Common myeloid progenitor, CD34-positive (primary cell): ENCODE data around the gene GBA3.

Source experiments
- CTCF ChIA-PET: fragments of 350-600 bp; sonication (Branson Sonifier 250); formaldehyde crosslinking; loops from one replicate; lab custom pipeline; 2021; ENCODE audit warnings: antibody characterized with exemption; lab: Charles Lee
- POLR2A ChIA-PET: fragments of 350-600 bp; sonication (Branson Sonifier 250); formaldehyde crosslinking; loops from one replicate; lab custom pipeline; 2021; ENCODE audit warnings: antibody characterized with exemption; lab: Charles Lee
- DNase-seq, 3 donors: peaks; one replicate each; pipeline versions ENCODE4 v3.0.0 to v3.0.0-alpha.2; 2013
- H3K27ac ChIP-seq, 2 experiments: 1 replicate in 1 of 2; 2 replicates in 1 of 2; pipeline ENCODE4 v1.7.0; 2013; ENCODE audit warnings: inconsistent platforms in 2 of 2, low read length in 2 of 2, mild to moderate bottlenecking in 2 of 2, low read depth in 1 of 2, moderate library complexity in 1 of 2; ENCODE audit not compliant: severe bottlenecking in 2 of 2, insufficient read depth in 1 of 2, poor library complexity in 1 of 2
- H3K27me3 ChIP-seq, 5 experiments: replicated peaks in 2 of 5; 1 replicate in 3 of 5; 2 replicates in 2 of 5; pipeline versions ENCODE4 v1.6.1 to v1.7.0; 2013; ENCODE audit warnings: low read length in 4 of 5, mild to moderate bottlenecking in 2 of 5, moderate library complexity in 2 of 5, inconsistent platforms in 1 of 5; ENCODE audit not compliant: insufficient read depth in 5 of 5, control insufficient read depth in 4 of 5
- H3K36me3 ChIP-seq, 4 experiments: 1 replicate in 2 of 4; 2 replicates in 2 of 4; pipeline versions ENCODE4 v1.6.1 to v1.7.0; 2013; ENCODE audit warnings: low read length in 3 of 4, control low read depth in 1 of 4, mild to moderate bottlenecking in 1 of 4; ENCODE audit not compliant: control insufficient read depth in 4 of 4, insufficient read depth in 4 of 4
- H3K4me1 ChIP-seq, 4 experiments: 1 replicate in 3 of 4; 2 replicates in 1 of 4; pipeline versions ENCODE4 v1.6.1 to v1.7.1; 2013; ENCODE audit warnings: low read length in 3 of 4, mild to moderate bottlenecking in 3 of 4, control low read depth in 1 of 4, inconsistent platforms in 1 of 4, moderate library complexity in 1 of 4; ENCODE audit not compliant: control insufficient read depth in 4 of 4, insufficient read depth in 4 of 4; ENCODE audit errors: control extremely low read depth in 1 of 4
- H3K4me3 ChIP-seq, 7 experiments: 1 replicate in 4 of 7; 2 replicates in 3 of 7; pipeline versions ENCODE4 v1.5.1 to v1.7.0; 2013; ENCODE audit warnings: mild to moderate bottlenecking in 7 of 7, low read length in 6 of 7, moderate library complexity in 6 of 7, inconsistent platforms in 2 of 7, low read depth in 2 of 7, control low read depth in 1 of 7; ENCODE audit not compliant: insufficient read depth in 4 of 7, control insufficient read depth in 1 of 7; ENCODE audit errors: extremely low read depth in 1 of 7
- H3K9me3 ChIP-seq, 5 experiments: 1 replicate in 4 of 5; 2 replicates in 1 of 5; pipeline versions ENCODE4 v1.6.1 to v1.7.1; 2013; ENCODE audit warnings: low read length in 4 of 5, mild to moderate bottlenecking in 2 of 5, inconsistent platforms in 1 of 5, low read depth in 1 of 5, moderate library complexity in 1 of 5; ENCODE audit not compliant: control insufficient read depth in 4 of 5, insufficient read depth in 2 of 5; ENCODE audit errors: control extremely low read depth in 1 of 5
- WGBS: methylation state at CpG from one replicate; pipeline ENCODE4 v1.1.5; 2013; ENCODE audit not compliant: insufficient coverage; 5-methylcytosine and 5-hydroxymethylcytosine counted together

The GBA3 gene

DNA sequence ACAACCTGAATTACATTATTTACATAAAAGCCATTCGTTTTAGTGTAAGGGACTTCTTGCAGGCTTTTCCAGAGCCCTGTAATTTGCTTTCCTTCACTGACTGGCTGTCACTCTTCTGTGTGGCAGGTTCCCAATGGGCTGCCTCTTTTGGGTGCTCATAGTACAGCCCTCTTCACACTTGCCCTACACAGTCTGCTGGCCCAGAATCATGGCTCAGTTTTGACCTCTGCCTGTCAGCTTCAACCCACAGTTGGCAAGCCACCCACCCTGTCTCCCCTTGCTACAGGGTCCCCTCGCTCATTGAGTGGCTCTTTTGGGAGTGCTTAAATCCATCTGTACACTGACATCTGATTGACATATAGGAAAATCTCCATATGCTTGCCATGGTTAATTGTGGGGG is 97.9 kb downstream of the GBA3 start:
- Histone ChIP-seq H3K4me3 (no peak overlapping the region), H3K9me3 (no peaks in the 10 kb centered on the region), H3K27me3 (no peaks in the 10 kb centered on the region), H3K4me1 (peaks cover 3 to 8% (median 5%) of the 10 kb centered on the region in 4 experiments), H3K27ac (no peak overlapping the region), H3K36me3 (no peaks in the 10 kb centered on the region)
- CTCF ChIA-PET = no interaction called here
- POLR2A ChIA-PET = no interaction called here
- WGBS = 88% methylated on average over 2 of the region's 2 CpGs
- no peak for DNase-seq

GRCh38 chr4:22794732-22795131 is 102.0 kb downstream of the GBA3 start:
- no peaks in the 10 kb centered on the region for H3K27me3 ChIP-seq
- DNase-seq = no peak
- no peaks in the 10 kb centered on the region for H3K36me3 ChIP-seq
- POLR2A ChIA-PET = no interaction called here
- CTCF ChIA-PET = no interaction called here
- no peak overlapping the region for H3K4me3 ChIP-seq
- no peak overlapping the region for H3K27ac ChIP-seq
- no peaks in the 10 kb centered on the region for H3K9me3 ChIP-seq
- WGBS = 100% methylated on average over 3 of the region's 5 CpGs
- no peaks in the 10 kb centered on the region for H3K4me1 ChIP-seq

- Histone ChIP-seq H3K27me3 (no peaks in the 10 kb centered on the region), H3K4me1 (no peaks in the 10 kb centered on the region), H3K4me3 (no peak overlapping the region), H3K9me3 (no peaks in the 10 kb centered on the region), H3K27ac (no peak overlapping the region), H3K36me3 (no peaks in the 10 kb centered on the region)
- ChIA-PET POLR2A (no interaction called here), CTCF (no interaction called here)
- no peak for DNase-seq
These were observed 108.7 kb downstream of the GBA3 start for GRCh38 chr4:22801391-22801790.

DNA sequence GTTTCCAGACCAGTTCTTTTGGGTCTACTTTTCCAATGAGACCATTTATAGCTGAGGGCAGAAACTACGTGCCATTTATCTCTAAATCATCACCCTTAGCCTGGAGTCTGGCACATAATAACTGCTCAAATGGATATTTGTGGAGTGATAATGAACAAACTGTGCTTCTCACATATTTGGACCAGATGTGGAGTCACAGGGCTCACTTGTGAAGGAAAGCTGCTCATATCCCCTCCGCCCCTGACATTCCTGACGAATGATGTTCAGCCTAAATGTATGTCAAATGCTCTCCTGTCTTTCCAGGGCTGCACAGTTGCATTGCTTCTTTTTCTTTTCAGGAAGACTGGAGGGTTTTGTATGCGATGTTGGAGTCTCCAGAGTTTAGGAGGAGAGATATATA is 110.1 kb downstream of the GBA3 start:
- Histone ChIP-seq H3K4me1 (no peaks in the 10 kb centered on the region), H3K27ac (no peak overlapping the region), H3K36me3 (no peaks in the 10 kb centered on the region), H3K9me3 (no peaks in the 10 kb centered on the region), H3K4me3 (no peak overlapping the region), H3K27me3 (no peaks in the 10 kb centered on the region)
- WGBS = 88% methylated on average over 1 of the region's 4 CpGs
- DNase-seq = no peak
- ChIA-PET CTCF (no interaction called here), POLR2A (no interaction called here)

DNA sequence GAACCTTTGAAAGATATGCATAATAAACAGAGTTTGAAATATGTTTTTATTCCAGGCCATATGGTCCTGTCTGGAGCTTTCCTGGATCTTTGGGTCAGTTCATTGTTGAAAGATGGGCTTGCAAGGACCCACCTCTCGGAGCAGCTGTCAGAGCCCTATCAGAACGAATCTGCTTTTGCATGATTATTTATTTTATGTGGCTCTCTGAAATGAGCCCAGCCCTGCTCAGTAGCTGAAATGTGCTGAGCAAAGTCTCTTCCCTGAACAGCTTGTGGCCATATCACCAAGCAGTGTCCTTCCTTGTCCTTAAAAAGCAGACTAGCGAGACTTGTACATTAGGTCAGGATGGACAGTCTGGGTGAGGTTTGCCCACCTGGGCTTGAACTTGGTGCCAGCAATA is 110.8 kb downstream of the GBA3 start:
- DNase-seq = no peak
- WGBS = 86% methylated on average over 2 of the region's 3 CpGs
- ChIA-PET POLR2A (no interaction called here), CTCF (no interaction called here)
- Histone ChIP-seq H3K36me3 (no peaks in the 10 kb centered on the region), H3K4me1 (no peaks in the 10 kb centered on the region), H3K9me3 (no peaks in the 10 kb centered on the region), H3K4me3 (no peak overlapping the region), H3K27ac (no peak overlapping the region), H3K27me3 (no peaks in the 10 kb centered on the region)

- ChIA-PET CTCF (no interaction called here), POLR2A (no interaction called here)
- no peaks in the 10 kb centered on the region for H3K9me3 ChIP-seq
- H3K27ac ChIP-seq = no peak overlapping the region
- no peak overlapping the region for H3K4me3 ChIP-seq
- no peak for DNase-seq
- no CpG with 5 or more reads among the region's 2 CpGs for WGBS
- no peaks in the 10 kb centered on the region for H3K27me3 ChIP-seq
- no peaks in the 10 kb centered on the region for H3K36me3 ChIP-seq
- H3K4me1 ChIP-seq = no peaks in the 10 kb centered on the region
These were observed 122.2 kb downstream of the GBA3 start for GRCh38 chr4:22814906-22815305.

- WGBS = 97% methylated on average over 3 of the region's 6 CpGs
- no peak for DNase-seq
- Histone ChIP-seq H3K27me3 (no peaks in the 10 kb centered on the region), H3K4me3 (no peak overlapping the region), H3K4me1 (no peaks in the 10 kb centered on the region), H3K27ac (no peak overlapping the region), H3K9me3 (no peaks in the 10 kb centered on the region), H3K36me3 (no peaks in the 10 kb centered on the region)
- CTCF ChIA-PET = no interaction called here
- POLR2A ChIA-PET = no interaction called here
These were observed 131.4 kb downstream of the GBA3 start for GRCh38 chr4:22824091-22824490.
